Mucosa of descending colon (tissue), 3 donors: ENCODE data around the gene HMGXB3. TPM values are rescaled to one million over a fixed set of nuclear protein-coding genes. Genes with fewer than 3 reads are reported as not detected.

Experiments used
- ATAC-seq: fragments of 200-7000 bp; cut with Tn5 transposase; one replicate; pipeline ENCODE4 v1.9.1; 2020; ENCODE audit warnings: mild to moderate bottlenecking, moderate library complexity
- DNase-seq, 3 donors: peaks; one replicate each; pipeline ENCODE4 v3.0.0-alpha.2; 2020
- H3K36me3 ChIP-seq: fragments of 200-600 bp; one replicate; pipeline ENCODE4 v1.8.0; 2021; ENCODE audit warnings: low read depth, mild to moderate bottlenecking
- H3K4me1 ChIP-seq: fragments of 200-600 bp; one replicate; pipeline ENCODE4 v1.8.0; 2021; ENCODE audit warnings: low read depth, mild to moderate bottlenecking
- H3K4me3 ChIP-seq: fragments of 200-600 bp; one replicate; pipeline ENCODE4 v1.8.0; 2021; ENCODE audit warnings: mild to moderate bottlenecking
- H3K9me3 ChIP-seq: fragments of 200-600 bp; one replicate; pipeline ENCODE4 v1.8.0; 2021; ENCODE audit warnings: mild to moderate bottlenecking
- CTCF ChIP-seq: fragments of 200-600 bp; IDR thresholded peaks from one replicate; pipeline ENCODE4 v1.8.0; 2022; ENCODE audit warnings: antibody characterized with exemption, mild to moderate bottlenecking
- intact Hi-C, 2 donors: fragments of 100-400 bp; cut with DNase I in 1 of 2; cut with micrococcal nuclease in 1 of 2; formaldehyde crosslinking; loops; one replicate each; pipeline versions ENCODE4 v1.11.0 to v1.11.1; 2022; cut with DNase I, micrococcal nuclease
- total RNA-seq, 3 donors: library from RNA; stranded (reverse); fragmentation: NEBNext Ultra II Directional in 2 of 3; extraction: Animal tissue kit (Norgen Biotek cat#: 25700) in 2 of 3; gene quantifications; one replicate each; pipeline versions ENCODE4 v1.2.1 to v1.2.4, GENCODE V29; 2021 to 2023
- donor health status: DM: no; HTN: no; CAD: no; lungs with moderate emphysema.
- donor health status: DM: no; HTN: no; CAD: no.
- donor health status: DM: no; HTN: yes; CAD: no.

Gene HMGXB3
- total RNA-seq, 3 donors from 2014 or later = 25.7 to 37.5 (median 31.2) TPM

- intact Hi-C loops = no loop called here
- H3K4me1 ChIP-seq = no peaks in the 10 kb centered on the region
- no peaks in the 10 kb centered on the region for H3K9me3 ChIP-seq
- TF ChIP-seq CTCF = no peak
- no peak for ATAC-seq
- H3K36me3 ChIP-seq = no peaks in the 10 kb centered on the region
- H3K4me3 ChIP-seq = no peak overlapping the region
- DNase-seq = no peak
These were observed 63.1 kb downstream of the HMGXB3 start for GRCh38 chr5:150063638-150064037.

GRCh38 chr5:150064681-150065220, 64.2 kb downstream of the HMGXB3 start:
- Histone ChIP-seq H3K4me3 (no peak overlapping the region), H3K36me3 (no peaks in the 10 kb centered on the region), H3K9me3 (no peaks in the 10 kb centered on the region), H3K4me1 (no peaks in the 10 kb centered on the region)
- DNase-seq = no peak
- intact Hi-C loops = no loop called here
- ATAC-seq = no peak
- TF ChIP-seq CTCF = no peak

- TF ChIP-seq CTCF = no peak
- Histone ChIP-seq H3K4me3 (no peak overlapping the region), H3K9me3 (no peaks in the 10 kb centered on the region), H3K4me1 (no peaks in the 10 kb centered on the region), H3K36me3 (no peaks in the 10 kb centered on the region)
- peak; percentile 25 for ATAC-seq
- intact Hi-C loops = no loop called here
- DNase-seq = no peak
These were observed 64.8 kb downstream of the HMGXB3 start for GRCh38 chr5:150065346-150065745.

GRCh38 chr5:150065886-150066285, 65.3 kb downstream of the HMGXB3 start:
- intact Hi-C loops = no loop called here
- Histone ChIP-seq H3K4me3 (no peak overlapping the region), H3K36me3 (no peaks in the 10 kb centered on the region), H3K9me3 (no peaks in the 10 kb centered on the region), H3K4me1 (no peaks in the 10 kb centered on the region)
- ATAC-seq (peak; percentile 26), DNase-seq (no peak)
- no peak for TF ChIP-seq CTCF

GRCh38 chr5:150066436-150066835, 65.9 kb downstream of the HMGXB3 start:
- no peak for TF ChIP-seq CTCF
- no peak for DNase-seq
- intact Hi-C loops = no loop called here

GRCh38 chr5:150066901-150067396, 66.4 kb downstream of the HMGXB3 start:
- intact Hi-C loops = no loop called here
- DNase-seq (no peak), ATAC-seq (no peak)
- no peaks in the 10 kb centered on the region for H3K36me3 ChIP-seq
- no peaks in the 10 kb centered on the region for H3K9me3 ChIP-seq
- no peak for TF ChIP-seq CTCF
- H3K4me3 ChIP-seq = no peak overlapping the region
- no peaks in the 10 kb centered on the region for H3K4me1 ChIP-seq

More at GRCh38 chr5:150066436-150066835, 65.9 kb downstream of the HMGXB3 start:
- H3K9me3 ChIP-seq = no peaks in the 10 kb centered on the region
- H3K4me1 ChIP-seq = no peaks in the 10 kb centered on the region
- no peak for ATAC-seq
- no peaks in the 10 kb centered on the region for H3K36me3 ChIP-seq
- no peak overlapping the region for H3K4me3 ChIP-seq
